Fibroblast of lung (primary cell): ENCODE data around the gene SELENOW. TPM values are rescaled to one million over a fixed set of nuclear protein-coding genes. Genes with fewer than 3 reads are reported as not detected.

ENCODE experiments used
- DNase-seq, 2 donors: peaks; one replicate each; pipeline versions ENCODE4 v3.0.0 to v3.0.0-alpha.2; 2010; ENCODE audit warnings: low read depth in 2 of 2
- H2AFZ ChIP-seq: 2 replicates; pipeline ENCODE4 v1.5.1; 2012; ENCODE audit warnings: low read length, control low read depth, inconsistent platforms
- H3K27ac ChIP-seq: 2 replicates; pipeline ENCODE4 v1.5.1; 2011; ENCODE audit warnings: low read length, control low read depth; ENCODE audit not compliant: insufficient read depth
- H3K27me3 ChIP-seq: 2 replicates; pipeline ENCODE4 v1.5.1; 2011; ENCODE audit warnings: mild to moderate bottlenecking, low read length; ENCODE audit not compliant: control insufficient read depth, insufficient read depth
- H3K36me3 ChIP-seq: 2 replicates; pipeline ENCODE4 v1.5.1; 2011; ENCODE audit warnings: low read length; ENCODE audit not compliant: control insufficient read depth, insufficient read depth
- H3K4me1 ChIP-seq: 2 replicates; pipeline ENCODE4 v1.5.1; 2011; ENCODE audit warnings: low read length; ENCODE audit not compliant: control insufficient read depth, insufficient read depth; ENCODE audit errors: extremely low read depth
- H3K4me2 ChIP-seq: 2 replicates; pipeline ENCODE4 v1.5.1; 2011; ENCODE audit warnings: low read length, control low read depth; ENCODE audit not compliant: insufficient read depth; ENCODE audit errors: extremely low read depth
- H3K4me3 ChIP-seq, 4 experiments: fragments of 200-600 bp in 1 of 4; sonication (generic) in 1 of 4; replicated peaks in 1 of 4; 2 replicates each; pipeline ENCODE4 v1.5.1; 2011 to 2016; ENCODE audit warnings: low read length in 4 of 4, low read depth in 3 of 4, mild to moderate bottlenecking in 3 of 4, control low read depth in 2 of 4, inconsistent platforms in 1 of 4, mixed read lengths in 1 of 4; ENCODE audit not compliant: insufficient read depth in 1 of 4; ENCODE audit errors: control extremely low read depth in 1 of 4
- H3K79me2 ChIP-seq: 2 replicates; pipeline ENCODE4 v1.5.1; 2012; ENCODE audit warnings: mild to moderate bottlenecking, low read length, inconsistent platforms; ENCODE audit not compliant: control insufficient read depth, insufficient read depth
- H3K9ac ChIP-seq: 2 replicates; pipeline ENCODE4 v1.5.1; 2011; ENCODE audit warnings: mild to moderate bottlenecking, low read length, control low read depth; ENCODE audit not compliant: insufficient read depth
- H3K9me3 ChIP-seq: 2 replicates; pipeline ENCODE4 v1.5.1; 2012; ENCODE audit warnings: low read depth, low read length; ENCODE audit not compliant: control insufficient read depth, insufficient read depth
- H4K20me1 ChIP-seq: 2 replicates; pipeline ENCODE4 v1.5.1; 2011; ENCODE audit warnings: low read length; ENCODE audit not compliant: control insufficient read depth, insufficient read depth; ENCODE audit errors: extremely low read depth
- CTCF ChIP-seq, 2 donors: IDR thresholded peaks in 1 of 2; conservative IDR thresholded peaks in 1 of 2; 1 replicate in 1 of 2; 2 replicates in 1 of 2; pipeline ENCODE4 v1.5.1; 2011 to 2012; ENCODE audit warnings: low read length in 2 of 2, control low read depth in 1 of 2, inconsistent platforms in 1 of 2, low read depth in 1 of 2, mild to moderate bottlenecking in 1 of 2
- EZH2 ChIP-seq: IDR thresholded peaks from 2 replicates; pipeline ENCODE4 v1.5.1; 2012; ENCODE audit warnings: low read length, control low read depth, mild to moderate bottlenecking; ENCODE audit errors: missing control alignments
- polyA plus RNA-seq, 2 donors: library from polyadenylated mRNA; depleted of rRNA in 1 of 2; stranded (reverse) in 1 of 2; unstranded in 1 of 2; fragments of >200 nt; gene quantifications; 2 replicates each; pipeline ENCODE4 v1.2.1, GENCODE V29; 2011 to 2012; ENCODE audit warnings: missing spikeins in 1 of 2
- total RNA-seq: library from RNA; depleted of rRNA; stranded (reverse); fragments of >200 nt; gene quantifications from 2 replicates; pipeline ENCODE4 v1.2.1, GENCODE V29; 2014

Gene SELENOW
- total and polyA plus RNA-seq, 2 donors (not counting 1 experiment from before 2014, with no cell fraction given), result 155 to 250 TPM

DNA sequence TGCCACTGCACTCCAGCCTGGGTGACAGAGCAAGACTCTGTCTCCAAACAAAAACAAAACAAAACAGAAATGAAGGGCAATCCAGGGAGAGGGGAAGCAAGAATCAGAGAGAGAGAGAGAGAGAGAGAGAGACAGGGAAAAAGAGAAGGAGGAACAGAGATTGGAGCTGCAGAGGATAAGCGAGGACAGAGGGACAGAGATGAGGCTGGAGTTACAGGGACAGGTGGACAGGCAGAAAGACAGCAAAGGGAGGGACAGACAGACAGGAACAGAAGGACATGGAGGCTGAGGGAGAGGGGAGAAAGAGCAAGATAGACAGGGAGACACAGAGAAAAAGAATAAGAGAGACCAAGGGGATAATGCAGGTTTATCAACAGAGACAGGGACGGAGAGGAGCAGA is 41.9 kb downstream of the SELENOW start:
- H3K79me2 ChIP-seq, result no peaks in the 10 kb centered on the region
- no peak overlapping the region for H2AFZ ChIP-seq
- no peak overlapping the region for H3K9ac ChIP-seq
- H3K4me3 ChIP-seq, result no peak overlapping the region
- no peak for DNase-seq
- H3K4me2 ChIP-seq, result no peak overlapping the region
- no peaks in the 10 kb centered on the region for H3K4me1 ChIP-seq
- H4K20me1 ChIP-seq, result no peaks in the 10 kb centered on the region
- H3K9me3 ChIP-seq, result no peaks in the 10 kb centered on the region
- H3K27ac ChIP-seq, result no peak overlapping the region
- TF ChIP-seq EZH2 (no peak), CTCF (conservative IDR thresholded peaks at IDR 0.05 in 1 of 2, IDR thresholded peaks at IDR 0.05 in 1 of 2; ENCODE audit: low read depth in 1 of 2, low read length in 2 of 2) (no peak)
- H3K36me3 ChIP-seq, result no peaks in the 10 kb centered on the region
- peaks cover 19% of the 10 kb centered on the region for H3K27me3 ChIP-seq

- no peak within 1 kb of the TSS for H2AFZ ChIP-seq
- H3K27ac ChIP-seq, result no peak within 1 kb of the TSS
These were observed 43.0 kb downstream of the SELENOW start, which contains the start of gene CRX for GRCh38 chr19:47821460-47822020. Gene CRX (plus strand): TSS chr19:47821937. CDS start chr19:47834444, 12,507 bp downstream.

DNA sequence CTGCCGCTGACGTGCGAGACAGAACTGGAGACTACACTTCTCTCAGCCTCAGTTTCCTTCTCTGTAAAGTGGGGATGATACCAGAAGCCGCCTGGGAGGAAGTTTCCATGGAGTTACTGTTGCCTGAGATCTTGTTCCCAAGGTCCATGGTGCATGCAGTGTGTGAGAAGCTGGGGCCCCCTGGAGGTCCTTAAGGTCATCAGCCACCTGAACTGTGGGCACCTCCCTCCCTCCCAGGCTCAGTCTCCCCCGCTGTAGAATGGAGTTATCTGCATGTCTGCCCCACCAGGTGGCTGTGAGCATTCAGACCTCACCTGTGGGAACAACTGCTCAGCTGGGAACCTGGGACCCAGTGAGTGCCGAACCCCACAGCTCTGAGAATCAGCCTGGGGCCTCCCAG is 45.9 kb downstream of the SELENOW start:
- Histone ChIP-seq H3K4me3 (no peak overlapping the region), H4K20me1 (no peaks in the 10 kb centered on the region), H3K4me2 (no peak overlapping the region), H3K36me3 (no peaks in the 10 kb centered on the region), H3K9me3 (no peaks in the 10 kb centered on the region), H3K27me3 (peaks cover 19% of the 10 kb centered on the region), H3K27ac (no peak overlapping the region), H3K79me2 (no peaks in the 10 kb centered on the region), H3K4me1 (no peaks in the 10 kb centered on the region), H2AFZ (no peak overlapping the region), H3K9ac (no peak overlapping the region)
- TF ChIP-seq CTCF (conservative IDR thresholded peaks at IDR 0.05 in 1 of 2, IDR thresholded peaks at IDR 0.05 in 1 of 2; ENCODE audit: low read depth in 1 of 2, low read length in 2 of 2) (no peak), EZH2 (no peak)
- DNase-seq, result no peak

More at GRCh38 chr19:47821460-47822020, 43.0 kb downstream of the SELENOW start, which contains the start of gene CRX:
- peaks cover 19% of the 10 kb centered on the region for H3K27me3 ChIP-seq
- TF ChIP-seq CTCF (conservative IDR thresholded peaks at IDR 0.05 in 1 of 2, IDR thresholded peaks at IDR 0.05 in 1 of 2; ENCODE audit: low read depth in 1 of 2, low read length in 2 of 2) (no peak), EZH2 (no peak)
- H3K36me3 ChIP-seq, result no peaks in the 10 kb centered on the region
- H4K20me1 ChIP-seq, result no peaks in the 10 kb centered on the region
- no peaks in the 10 kb centered on the region for H3K9me3 ChIP-seq
- no peaks in the 10 kb centered on the region for H3K79me2 ChIP-seq
- no peak for DNase-seq
- H3K4me3 ChIP-seq, result no peak within 1 kb of the TSS
- H3K4me1 ChIP-seq, result no peaks in the 10 kb centered on the region
- no peak within 1 kb of the TSS for H3K9ac ChIP-seq
- H3K4me2 ChIP-seq, result no peak within 1 kb of the TSS
